Coronary artery (tissue), 2 donors: ENCODE measurements around the gene ZFHX3.

Experiments used
- DNase-seq: peaks from one replicate; pipeline ENCODE4 v3.0.0-alpha.2; 2017; ENCODE audit warnings: low spot score
- H3K27ac ChIP-seq, 2 donors: fragments of 200-600 bp; sonication (generic); one replicate each; pipeline ENCODE4 v1.5.1; 2016 to 2019
- H3K4me3 ChIP-seq: fragments of 200-600 bp; sonication (generic); 2 replicates; pipeline ENCODE4 v1.5.1; 2016; ENCODE audit warnings: mild to moderate bottlenecking, moderate library complexity
- CTCF ChIP-seq: fragments of 200-600 bp; sonication (generic); IDR thresholded peaks from one replicate; pipeline ENCODE4 v1.5.1; 2019; ENCODE audit warnings: antibody characterized with exemption

ZFHX3 gene

GRCh38 chr16:73037331-73037745 is 10.6 kb downstream of the ZFHX3 start:
- DNase-seq, result no peak
- no peak for TF ChIP-seq CTCF
- Histone ChIP-seq H3K27ac (peak overlapping the region; percentile 28 to 42), H3K4me3 (peak overlapping the region; percentile 1)

GRCh38 chr16:73036074-73036826 is 11.7 kb downstream of the ZFHX3 start:
- DNase-seq, result no peak
- H3K4me3 ChIP-seq, result peak overlapping the region; percentile 38
- peak overlapping the region; percentile 71 to 85 for H3K27ac ChIP-seq
- TF ChIP-seq CTCF, result no peak

- TF ChIP-seq CTCF, result no peak
- Histone ChIP-seq H3K4me3 (peak overlapping the region; percentile 14), H3K27ac (peak overlapping the region; percentile 71 to 85)
- no peak for DNase-seq
These were observed 13.6 kb downstream of the ZFHX3 start for GRCh38 chr16:73034374-73034773.

DNA sequence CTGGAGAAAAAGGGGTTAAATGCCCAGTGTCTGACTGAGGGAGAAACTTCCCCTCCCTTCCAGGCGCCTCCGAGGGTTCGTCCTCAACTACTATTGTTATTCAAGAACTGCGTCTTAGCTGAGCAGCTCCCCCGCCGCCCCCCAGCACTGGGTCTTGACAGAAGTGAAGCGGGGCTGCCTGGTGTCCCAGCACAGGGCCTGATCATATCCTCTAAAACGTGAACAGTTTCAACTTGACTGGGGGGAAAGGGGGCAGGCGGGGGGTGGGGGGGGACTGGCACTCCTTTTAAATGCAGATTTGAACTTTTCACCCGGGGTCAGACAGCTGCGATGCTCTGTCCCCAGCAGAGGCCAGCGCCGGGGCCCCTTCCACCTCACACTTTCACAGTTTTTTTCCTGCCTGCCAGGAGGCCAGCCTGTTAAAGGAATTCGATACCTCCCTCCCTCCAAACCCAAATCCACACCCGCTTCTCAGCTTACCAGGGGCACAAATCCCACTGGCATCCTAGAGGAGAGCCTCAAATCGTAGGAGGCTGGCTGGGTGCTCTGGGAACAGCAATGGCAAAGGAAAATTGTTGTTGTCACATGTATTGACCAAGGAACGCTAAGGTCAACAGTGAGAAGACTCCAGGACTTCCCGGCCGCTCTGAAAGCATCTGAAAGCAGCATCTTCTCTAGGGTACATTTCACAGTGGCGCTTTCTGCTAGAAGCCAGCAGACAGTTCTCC is 14.5 kb downstream of the ZFHX3 start:
- H3K4me3 ChIP-seq, result peak overlapping the region; percentile 42
- peak overlapping the region; percentile 71 to 85 for H3K27ac ChIP-seq
- no peak for TF ChIP-seq CTCF
- no peak for DNase-seq

DNA sequence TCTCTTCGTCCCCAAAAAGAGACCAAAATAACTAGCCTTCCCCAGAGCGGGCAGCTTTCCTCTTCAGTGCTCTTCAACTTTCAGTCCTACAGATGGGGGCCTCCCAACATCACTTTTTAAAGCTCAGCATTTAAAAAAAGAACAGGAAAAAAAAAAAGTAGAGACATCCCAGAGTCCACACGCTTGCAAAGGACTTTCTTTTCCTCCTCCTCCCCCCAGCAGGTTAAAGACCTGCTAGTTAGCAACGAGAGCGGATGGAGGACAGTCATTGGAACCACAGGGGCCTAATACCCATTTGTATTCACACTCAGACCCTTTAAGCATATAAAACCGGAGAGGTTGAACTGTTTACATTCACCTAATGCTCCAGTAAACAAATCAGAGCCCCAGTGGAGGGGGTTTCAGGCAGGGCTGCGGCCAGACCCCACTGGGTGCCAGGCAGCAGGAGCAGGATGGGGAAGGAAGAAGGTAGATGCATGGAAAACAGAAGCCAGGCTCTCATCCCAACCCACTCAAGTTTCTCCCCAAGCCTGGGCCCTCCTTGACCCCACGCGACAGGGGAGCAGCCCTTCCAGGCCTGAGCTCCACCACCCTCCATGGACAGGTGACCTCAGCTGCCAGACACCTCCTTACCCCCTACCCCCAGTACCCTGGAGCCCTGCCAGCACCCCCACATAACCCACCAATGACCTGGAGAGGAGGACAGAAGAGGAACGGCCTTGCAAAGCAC is 15.2 kb downstream of the ZFHX3 start:
- H3K27ac ChIP-seq, result peak overlapping the region; percentile 71 to 85
- DNase-seq, result no peak

GRCh38 chr16:73031984-73032383 is 15.9 kb downstream of the ZFHX3 start:
- TF ChIP-seq CTCF, result no peak
- no peak for DNase-seq
- H3K27ac ChIP-seq, result peak overlapping the region; percentile 71 to 85
- peak overlapping the region; percentile 8 for H3K4me3 ChIP-seq

More for the DNA sequence above, 15.2 kb downstream of the ZFHX3 start:
- no peak for TF ChIP-seq CTCF
- H3K4me3 ChIP-seq, result peak overlapping the region; percentile 42
